ENCODE measurements around the gene KDM4D. TPM values are rescaled to one million over a fixed set of nuclear protein-coding genes. Genes with fewer than 3 reads are reported as not detected.
"Not testable (repeated sequence)": the region's sequence is repeated elsewhere in the genome, so short reads cannot be mapped to it uniquely, and the experiment has no call there.

Gene KDM4D
- polyA plus RNA-seq, 1 experiment = 0.68 TPM

- no peak for DNase-seq (ENCODE audit: low read depth, low spot score)
- Histone ChIP-seq H3K27ac (ENCODE audit: low read depth, low read length) (no peak overlapping the region), H3K9me3 (ENCODE audit: control insufficient read depth, insufficient read depth, low read length) (no peaks in the 10 kb centered on the region), H3K27me3 (ENCODE audit: control insufficient read depth, insufficient read depth, low read length) (no peaks in the 10 kb centered on the region), H3K4me3 (ENCODE audit: low read depth, low read length) (no peak overlapping the region)
- no peak for TF ChIP-seq CTCF (IDR thresholded peaks at IDR 0.05; ENCODE audit: low read depth, low read length)
- CTCF ChIA-PET = interaction anchor here (1.4 kb wide), 1 partner anchor 380 kb away, joined by 3 read pairs; no protein-coding TSS in a partner anchor
- POLR2A ChIA-PET = no interaction called here
These were observed 30.2 kb downstream of the KDM4D start for GRCh38 chr11:95003716-95004115.

- no peak overlapping the region for H3K27ac ChIP-seq (ENCODE audit: low read depth, low read length)
- no peak for TF ChIP-seq CTCF (IDR thresholded peaks at IDR 0.05; ENCODE audit: low read depth, low read length)
- DNase-seq (ENCODE audit: low read depth, low spot score) = no peak
- H3K9me3 ChIP-seq (ENCODE audit: control insufficient read depth, insufficient read depth, low read length) = no peaks in the 10 kb centered on the region
- H3K4me3 ChIP-seq (ENCODE audit: low read depth, low read length) = no peak overlapping the region
- no peaks in the 10 kb centered on the region for H3K27me3 ChIP-seq (ENCODE audit: control insufficient read depth, insufficient read depth, low read length)
- POLR2A ChIA-PET = no interaction called here
- CTCF ChIA-PET = no interaction called here
These were observed 32.1 kb downstream of the KDM4D start for GRCh38 chr11:95005642-95006041.

- DNase-seq (ENCODE audit: low read depth, low spot score) = no peak
- Histone ChIP-seq H3K4me3 (ENCODE audit: low read depth, low read length) (no peak overlapping the region), H3K9me3 (ENCODE audit: control insufficient read depth, insufficient read depth, low read length) (no peaks in the 10 kb centered on the region), H3K27me3 (ENCODE audit: control insufficient read depth, insufficient read depth, low read length) (peaks cover 3% of the 10 kb centered on the region), H3K27ac (ENCODE audit: low read depth, low read length) (no peak overlapping the region)
- ChIA-PET CTCF (no interaction called here), POLR2A (no interaction called here)
- no peak for TF ChIP-seq CTCF (IDR thresholded peaks at IDR 0.05; ENCODE audit: low read depth, low read length)
These were observed 37.9 kb downstream of the KDM4D start for GRCh38 chr11:95011376-95011775.

- no peak for DNase-seq (ENCODE audit: low read depth, low spot score)
- CTCF ChIA-PET = no interaction called here
- Histone ChIP-seq H3K27me3 (ENCODE audit: control insufficient read depth, insufficient read depth, low read length) (peaks cover 3% of the 10 kb centered on the region), H3K4me3 (ENCODE audit: low read depth, low read length) (no peak overlapping the region), H3K27ac (ENCODE audit: low read depth, low read length) (no peak overlapping the region), H3K9me3 (ENCODE audit: control insufficient read depth, insufficient read depth, low read length) (no peaks in the 10 kb centered on the region)
- POLR2A ChIA-PET = no interaction called here
- no peak for TF ChIP-seq CTCF (IDR thresholded peaks at IDR 0.05; ENCODE audit: low read depth, low read length)
These were observed 40.8 kb downstream of the KDM4D start for GRCh38 chr11:95014184-95014821.

GRCh38 chr11:95016139-95016538 is 42.6 kb downstream of the KDM4D start:
- no peaks in the 10 kb centered on the region for H3K9me3 ChIP-seq (ENCODE audit: control insufficient read depth, insufficient read depth, low read length)
- H3K4me3 ChIP-seq (ENCODE audit: low read depth, low read length) = no peak overlapping the region
- no peak for TF ChIP-seq CTCF (IDR thresholded peaks at IDR 0.05; ENCODE audit: low read depth, low read length)
- H3K27ac ChIP-seq (ENCODE audit: low read depth, low read length) = no peak overlapping the region
- CTCF ChIA-PET = interaction anchor here (1.4 kb wide), 1 partner anchor 392 kb away, joined by 4 read pairs; no protein-coding TSS in a partner anchor
- peaks cover 3% of the 10 kb centered on the region for H3K27me3 ChIP-seq (ENCODE audit: control insufficient read depth, insufficient read depth, low read length)
- no peak for DNase-seq (ENCODE audit: low read depth, low spot score)
- POLR2A ChIA-PET = no interaction called here

- POLR2A ChIA-PET; H3K9me3 ChIP-seq (ENCODE audit: control insufficient read depth, insufficient read depth, low read length); H3K27me3 ChIP-seq (ENCODE audit: control insufficient read depth, insufficient read depth, low read length); H3K4me3 ChIP-seq (ENCODE audit: low read depth, low read length); DNase-seq (ENCODE audit: low read depth, low spot score); CTCF ChIA-PET; H3K27ac ChIP-seq (ENCODE audit: low read depth, low read length): not testable (repeated sequence)
These were observed 48.0 kb downstream of the KDM4D start for GRCh38 chr11:95021468-95021867.

Measured in AG04450 (cell line).